HEK293T (cell line): ENCODE data around the gene SLC22A12.

Source experiments
- ARNT ChIP-seq: fragments of 450-650 bp; IDR thresholded peaks from 2 replicates; pipeline ENCODE4 v1.6.1; 2017; ENCODE audit warnings: mild to moderate bottlenecking
- BHLHE40 ChIP-seq: fragments of 450-650 bp; IDR thresholded peaks from 2 replicates; pipeline ENCODE4 v1.6.1; 2016; ENCODE audit warnings: mild to moderate bottlenecking, moderate library complexity, borderline replicate concordance
- CTBP1 ChIP-seq: fragments of 450-650 bp; IDR thresholded peaks from 2 replicates; pipeline ENCODE4 v1.6.1; 2016; ENCODE audit warnings: borderline replicate concordance
- ELF4 ChIP-seq: fragments of 450-650 bp; IDR thresholded peaks from 2 replicates; pipeline ENCODE4 v1.6.1; 2017; ENCODE audit warnings: antibody characterized with exemption
- FOXK2 ChIP-seq: fragments of 450-650 bp; IDR thresholded peaks from 2 replicates; pipeline ENCODE4 v1.6.1; 2016; ENCODE audit warnings: mild to moderate bottlenecking
- FOXM1 ChIP-seq: fragments of 450-650 bp; IDR thresholded peaks from 2 replicates; pipeline ENCODE4 v1.6.1; 2017; ENCODE audit warnings: mild to moderate bottlenecking, borderline replicate concordance
- HDGF ChIP-seq: fragments of 450-650 bp; IDR thresholded peaks from 2 replicates; pipeline ENCODE4 v1.6.1; 2017; ENCODE audit warnings: antibody characterized with exemption, borderline replicate concordance
- LEF1 ChIP-seq: fragments of 450-650 bp; IDR thresholded peaks from 2 replicates; pipeline ENCODE4 v1.6.1; 2017; ENCODE audit warnings: mild to moderate bottlenecking, borderline replicate concordance
- NFRKB ChIP-seq: fragments of 450-650 bp; IDR thresholded peaks from 2 replicates; pipeline ENCODE4 v1.6.1; 2016; ENCODE audit warnings: mild to moderate bottlenecking, moderate library complexity
- SP1 ChIP-seq: fragments of 450-650 bp; IDR thresholded peaks from 2 replicates; pipeline ENCODE4 v1.6.1; 2017
- SUZ12 ChIP-seq: fragments of 450-650 bp; IDR thresholded peaks from 2 replicates; pipeline ENCODE4 v1.6.1; 2016; ENCODE audit warnings: mild to moderate bottlenecking
- ZNF384 ChIP-seq: fragments of 450-650 bp; IDR thresholded peaks from 2 replicates; pipeline ENCODE4 v1.6.1; 2016
- TF ChIP-seq, protein P1 (sequence below): fragments of 450-650 bp; IDR thresholded peaks from 2 replicates; pipeline ENCODE4 v1.6.1; 2016

GRCh38 chr11:64638018-64638665 lies 47.1 kb downstream of the SLC22A12 start:
- TF ChIP-seq, protein P1, sequence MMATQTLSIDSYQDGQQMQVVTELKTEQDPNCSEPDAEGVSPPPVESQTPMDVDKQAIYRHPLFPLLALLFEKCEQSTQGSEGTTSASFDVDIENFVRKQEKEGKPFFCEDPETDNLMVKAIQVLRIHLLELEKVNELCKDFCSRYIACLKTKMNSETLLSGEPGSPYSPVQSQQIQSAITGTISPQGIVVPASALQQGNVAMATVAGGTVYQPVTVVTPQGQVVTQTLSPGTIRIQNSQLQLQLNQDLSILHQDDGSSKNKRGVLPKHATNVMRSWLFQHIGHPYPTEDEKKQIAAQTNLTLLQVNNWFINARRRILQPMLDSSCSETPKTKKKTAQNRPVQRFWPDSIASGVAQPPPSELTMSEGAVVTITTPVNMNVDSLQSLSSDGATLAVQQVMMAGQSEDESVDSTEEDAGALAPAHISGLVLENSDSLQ: no peak
- no peak for TF ChIP-seq BHLHE40
- TF ChIP-seq FOXK2: no peak
- no peak for TF ChIP-seq ZNF384
- no peak for TF ChIP-seq ELF4
- TF ChIP-seq NFRKB: no peak
- no peak for TF ChIP-seq ARNT
- TF ChIP-seq HDGF: no peak
- no peak for TF ChIP-seq SP1
- no peak for TF ChIP-seq SUZ12
- no peak for TF ChIP-seq LEF1
- no peak for TF ChIP-seq CTBP1
- TF ChIP-seq FOXM1: no peak
